ENCODE data around the gene NPPB.

DNA sequence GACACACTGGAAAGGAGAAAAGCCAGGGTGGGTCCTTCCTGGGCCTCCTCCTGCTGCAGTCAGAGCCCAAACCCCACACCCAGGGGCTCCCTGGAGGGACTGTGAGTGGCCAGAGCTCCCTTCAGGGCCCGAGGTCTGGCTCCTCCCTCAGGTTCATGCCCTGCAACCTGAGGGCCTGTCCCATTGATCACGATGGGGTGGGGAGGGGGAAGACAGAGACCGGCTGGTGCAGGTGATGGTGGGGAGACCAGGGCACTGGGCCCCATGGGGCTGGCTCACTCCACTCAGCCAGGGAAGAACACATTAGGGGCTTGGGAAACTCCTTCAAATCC lies 30.1 kb upstream of the NPPB start:
- TF ChIP-seq GATA3 (IDR thresholded peaks at IDR 0.05; ENCODE audit: low read depth, low read length): no peak
- TF ChIP-seq GATA2 (IDR thresholded peaks at IDR 0.05; ENCODE audit: low read depth, low read length): no peak
